G401 (cell line): Measurements from ENCODE around the gene ARHGAP27. TPM values are rescaled to one million over a fixed set of nuclear protein-coding genes. Genes with fewer than 3 reads are reported as not detected.

Experiments
- DNase-seq: peaks from one replicate; pipeline ENCODE4 v3.0.0-alpha.2; 2015; ENCODE audit warnings: low spot score
- in situ Hi-C: cut with HindIII; loops from 2 replicates; pipeline ENCODE4 v1.10.0; 2016; ENCODE audit warnings: low sequenced_read_pairs, mixed read lengths
- total RNA-seq: library from RNA; depleted of rRNA; stranded (reverse); fragments of >200 nt; shearing (Covaris generic); gene quantifications from 2 replicates; pipeline ENCODE4 v1.2.3, GENCODE V29; 2014

Gene ARHGAP27
- total RNA-seq, 1 experiment from 2014 or later = 24.9 TPM

DNA sequence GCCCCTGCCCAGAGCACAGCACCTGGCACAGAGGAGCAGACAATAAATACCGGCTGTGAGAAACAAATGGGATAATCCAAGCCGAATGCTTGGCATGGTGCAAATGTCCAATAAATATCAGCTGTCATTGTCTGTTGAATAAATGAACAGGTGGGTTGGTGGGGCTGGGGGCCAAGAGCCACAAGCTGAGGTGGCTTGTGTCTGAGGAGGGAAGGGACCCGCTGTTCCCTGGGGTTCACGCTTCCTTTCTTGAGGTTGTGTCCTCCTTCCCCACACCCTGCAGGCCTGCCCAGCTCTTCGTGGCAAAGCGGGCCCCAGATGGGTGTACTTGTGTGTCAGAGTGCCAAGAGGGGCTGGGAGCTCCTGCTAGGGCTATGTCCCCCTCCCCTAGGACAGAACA lies 38.6 kb downstream of the ARHGAP27 start:
- no peak for DNase-seq
- in situ Hi-C loops = no loop called here

DNA sequence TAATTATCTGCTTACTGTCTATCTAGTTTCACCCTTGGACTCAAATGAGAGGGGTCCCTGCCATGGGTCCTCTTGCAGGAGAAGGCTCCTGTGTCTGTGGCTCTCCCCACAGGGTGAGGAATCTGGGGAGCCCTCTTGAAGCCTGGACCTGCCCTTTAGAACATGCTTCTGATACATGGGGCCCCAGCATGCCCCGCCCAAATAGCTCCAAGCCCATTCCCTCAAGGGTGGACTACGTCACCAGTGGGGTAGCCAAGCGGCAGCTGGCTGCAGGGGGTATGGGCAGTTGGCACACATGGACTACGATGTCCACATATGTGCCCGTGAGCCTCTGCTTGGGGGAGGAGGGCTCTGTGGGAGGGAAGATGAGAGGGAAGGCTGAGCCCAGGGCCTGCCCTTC lies 39.3 kb downstream of the ARHGAP27 start:
- in situ Hi-C loops = no loop called here
- DNase-seq = no peak

DNA sequence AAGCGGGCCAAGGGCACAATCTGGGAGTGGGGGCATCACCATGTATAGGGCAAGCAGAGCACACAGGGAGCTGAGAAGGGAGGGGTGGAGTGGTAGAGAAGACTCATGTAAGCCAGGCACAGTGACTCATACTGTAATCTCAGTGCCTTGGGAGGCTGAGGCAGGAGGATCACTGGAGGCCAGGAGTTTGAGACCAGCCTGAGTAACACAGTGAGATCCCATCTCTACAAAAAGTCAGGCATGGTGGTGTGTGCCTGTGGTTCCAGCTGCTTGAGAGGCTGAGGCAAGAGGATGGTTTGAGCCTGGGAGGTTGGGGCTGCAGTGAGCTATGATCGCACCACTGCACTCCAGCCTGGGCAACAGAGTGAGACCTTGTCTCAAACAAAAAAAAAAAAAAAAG lies 40.8 kb downstream of the ARHGAP27 start:
- in situ Hi-C loops = no loop called here
- no peak for DNase-seq

DNA sequence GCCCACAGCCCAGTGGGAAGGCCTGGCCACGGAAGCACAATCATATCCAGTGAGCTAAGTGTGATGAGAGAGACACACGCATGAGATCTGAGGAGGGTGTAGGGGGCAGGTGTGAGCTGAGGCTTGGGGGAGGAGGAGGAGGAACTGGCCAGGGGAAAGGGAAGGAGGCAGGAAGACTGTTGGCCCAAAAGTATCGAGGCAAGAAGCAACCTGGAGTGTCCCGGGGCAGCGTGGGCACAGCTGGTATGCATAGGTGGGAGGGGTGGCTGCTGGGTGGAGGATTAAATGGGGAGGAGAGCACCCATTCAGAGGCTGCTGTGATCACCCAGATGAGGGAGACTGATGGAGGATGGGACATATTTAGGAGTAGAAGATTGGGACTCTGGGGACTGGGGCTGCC lies 41.4 kb downstream of the ARHGAP27 start:
- DNase-seq = no peak
- in situ Hi-C loops = no loop called here

DNA sequence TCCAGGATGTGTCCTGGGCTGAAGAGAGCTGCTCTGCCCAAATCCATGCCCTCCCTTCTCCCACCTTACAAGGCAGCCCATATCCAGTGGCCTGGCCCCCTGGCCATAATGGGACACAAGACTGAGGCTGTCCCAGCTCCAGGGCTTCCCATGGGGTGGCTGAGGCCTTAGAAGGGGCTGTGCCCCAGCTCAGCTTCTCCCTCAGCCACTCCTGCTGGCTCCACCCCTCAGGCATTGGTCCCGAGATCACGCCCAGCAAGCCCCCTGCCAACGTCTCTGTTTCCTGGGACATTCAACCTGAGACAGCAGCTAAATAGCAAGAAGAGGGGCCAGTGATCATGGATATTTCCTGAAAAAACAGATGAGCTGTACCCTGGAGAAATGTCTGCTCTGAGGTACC lies 43.3 kb downstream of the ARHGAP27 start:
- in situ Hi-C loops = no loop called here
- DNase-seq = no peak

DNA sequence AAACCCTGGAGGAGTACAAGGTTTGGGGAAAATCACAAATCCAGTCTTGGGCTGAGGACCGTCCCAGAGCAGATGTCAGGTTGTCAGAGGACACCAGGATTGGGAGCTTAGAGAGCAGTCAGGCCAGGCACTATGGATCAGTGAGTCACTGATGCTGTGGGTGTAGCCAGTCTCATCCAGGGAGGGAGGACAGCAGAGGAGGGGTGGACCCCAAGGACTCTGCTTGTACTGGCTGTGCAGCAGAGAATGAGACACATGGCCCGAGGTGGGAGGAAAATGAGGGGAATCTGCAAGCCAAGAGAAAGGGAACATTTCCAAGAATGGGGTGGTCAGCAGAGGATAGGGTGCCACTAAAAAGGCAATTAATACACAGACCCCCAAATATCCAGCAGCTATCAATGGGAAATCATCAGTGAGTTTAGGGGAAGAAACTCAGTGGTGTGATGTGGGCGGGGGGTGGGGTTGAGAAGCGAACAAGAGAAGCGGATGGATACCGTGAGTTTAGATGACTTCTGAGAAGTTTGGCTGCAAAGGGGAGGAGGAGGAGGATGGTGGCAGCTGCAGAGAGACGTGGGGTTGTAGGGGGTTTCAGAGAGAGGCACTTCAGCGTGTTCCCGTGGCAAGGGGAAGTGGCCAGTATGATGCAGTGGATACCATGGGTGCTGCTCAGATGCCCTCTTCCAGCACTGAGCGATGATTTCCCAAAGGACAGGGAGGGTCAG lies 43.9 kb downstream of the ARHGAP27 start:
- DNase-seq = no peak
- in situ Hi-C loops = no loop called here

DNA sequence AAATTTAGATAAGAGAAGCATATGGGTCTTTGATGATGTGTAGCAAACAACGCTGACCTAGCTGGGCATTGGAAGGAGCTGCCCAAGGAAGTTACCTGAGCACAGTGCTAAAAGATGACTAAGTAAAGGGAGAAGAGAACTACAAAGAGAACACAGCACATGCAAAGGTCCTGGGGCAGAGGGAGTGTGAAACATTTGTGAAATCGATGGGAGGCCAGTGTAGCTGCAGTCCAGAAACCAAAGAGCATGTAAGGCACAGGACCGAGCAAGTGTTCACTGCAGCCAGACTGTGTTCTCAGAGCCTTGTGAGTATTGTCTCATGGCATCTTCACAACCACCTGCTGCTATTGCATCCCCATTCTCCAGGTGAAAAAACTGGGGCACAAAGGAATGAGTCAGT lies 44.9 kb downstream of the ARHGAP27 start:
- in situ Hi-C loops = no loop called here

DNA sequence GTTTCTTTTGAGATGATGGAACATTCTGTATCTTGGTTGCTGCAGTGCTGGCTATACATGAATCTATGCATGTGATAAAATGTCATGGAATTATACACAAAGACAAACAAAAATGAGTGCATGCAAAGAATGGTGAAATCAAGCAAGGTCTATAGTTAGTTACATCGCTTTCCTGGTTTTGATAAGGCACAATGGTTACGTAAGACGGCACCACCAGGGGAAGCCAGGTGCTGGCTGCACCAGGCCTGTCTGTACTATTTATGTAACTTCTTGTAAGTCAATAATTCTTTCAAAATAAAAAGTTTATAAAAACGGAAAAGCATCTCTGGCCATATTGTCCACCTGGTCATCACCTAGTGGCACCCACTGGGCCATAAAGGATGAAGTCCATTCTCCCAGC lies 46.5 kb downstream of the ARHGAP27 start:
- in situ Hi-C loops = no loop called here
- DNase-seq = no peak

More for the DNA sequence above, 44.9 kb downstream of the ARHGAP27 start:
- no peak for DNase-seq

DNA sequence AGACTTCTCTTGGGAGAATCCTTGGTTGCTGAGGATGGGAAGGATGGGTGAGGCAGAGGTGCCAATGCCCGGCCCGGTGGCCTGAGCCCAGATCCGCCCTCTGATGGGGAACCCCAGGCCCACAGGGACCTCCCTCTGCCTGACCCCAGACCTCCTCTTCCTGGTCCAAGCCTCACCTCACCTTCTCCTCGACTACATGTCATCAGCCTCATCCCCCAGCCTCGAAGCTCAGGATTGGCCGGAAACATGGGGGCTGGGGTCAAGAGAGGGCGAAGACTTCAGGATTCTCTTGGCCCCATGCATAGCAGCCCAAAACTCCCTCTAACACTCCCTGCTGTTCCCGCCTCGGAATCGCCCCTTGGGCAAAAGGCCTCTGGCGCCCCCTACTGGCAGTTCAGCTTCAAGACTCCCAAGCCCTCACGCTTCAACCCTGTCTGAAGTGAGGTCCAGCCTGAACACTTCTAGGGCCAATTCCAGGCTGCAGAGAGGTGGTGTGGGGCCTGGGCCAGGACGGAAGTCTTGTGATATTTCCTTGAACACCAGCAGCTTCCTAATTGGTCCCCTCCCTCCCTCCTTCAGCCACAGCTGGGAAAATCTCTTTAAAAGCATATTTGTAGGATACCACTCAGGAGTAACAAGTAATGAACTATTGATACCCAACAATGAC lies 47.2 kb downstream of the ARHGAP27 start:
- peak; percentile 83 for DNase-seq
- in situ Hi-C loops = no loop called here

DNA sequence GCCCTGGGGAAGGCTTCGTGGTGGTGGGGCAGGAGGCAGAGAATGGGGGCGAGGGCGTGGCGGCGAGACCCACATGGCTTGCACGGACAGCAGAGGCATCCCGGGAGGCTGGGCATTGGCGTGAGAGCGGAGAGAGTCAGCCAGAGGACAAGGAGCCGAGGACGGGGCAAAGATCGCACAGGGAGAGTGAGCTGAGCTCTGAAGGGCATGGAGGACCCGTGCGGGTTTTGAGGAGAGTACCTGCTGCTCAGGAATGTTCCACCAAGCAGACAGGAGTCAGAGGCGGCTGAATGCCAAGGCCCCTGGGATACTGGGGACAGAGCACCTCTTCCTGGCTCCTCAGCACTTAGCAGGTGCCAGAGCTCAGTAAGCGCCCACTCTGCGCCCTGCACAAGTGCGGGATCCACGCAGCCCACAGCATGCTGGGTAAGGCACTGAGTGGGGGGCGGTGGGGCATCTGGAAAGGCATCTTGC lies 47.8 kb downstream of the ARHGAP27 start:
- in situ Hi-C loops = no loop called here
- DNase-seq = no peak

DNA sequence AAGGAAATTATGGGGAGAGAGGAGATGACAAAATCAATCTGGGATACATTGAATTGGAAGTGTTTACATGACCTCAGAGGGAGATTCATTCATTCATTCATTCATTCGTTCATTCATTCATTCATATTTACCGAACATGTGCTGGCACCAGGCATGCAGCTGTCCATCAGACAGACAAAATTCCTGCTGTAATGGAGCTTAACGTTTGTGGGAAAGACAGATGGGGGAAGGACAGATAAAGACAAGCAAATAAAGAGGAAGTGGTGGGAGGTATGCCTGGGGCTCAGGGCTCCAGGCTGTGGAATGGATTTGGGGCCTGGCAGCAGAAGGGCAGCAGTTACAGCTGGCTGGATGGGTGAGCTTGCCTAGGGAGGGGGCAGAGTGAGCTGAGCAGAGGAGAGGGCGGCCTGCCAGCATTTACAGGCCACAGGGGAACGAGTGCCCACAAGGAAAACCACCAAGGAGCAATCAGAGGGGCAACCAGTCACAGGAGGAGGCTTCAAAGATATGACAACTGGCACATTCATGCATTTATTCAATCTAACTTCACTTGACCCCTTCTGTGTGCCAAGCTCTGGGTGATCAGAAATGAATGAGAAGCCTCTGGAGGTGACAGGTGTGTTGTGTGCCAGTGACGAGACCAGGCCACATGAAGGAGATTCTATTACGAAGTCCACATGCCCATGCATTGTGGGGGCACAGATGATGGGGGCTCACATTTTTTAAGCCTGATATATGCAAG lies 48.5 kb downstream of the ARHGAP27 start:
- in situ Hi-C loops = no loop called here
- DNase-seq = no peak

DNA sequence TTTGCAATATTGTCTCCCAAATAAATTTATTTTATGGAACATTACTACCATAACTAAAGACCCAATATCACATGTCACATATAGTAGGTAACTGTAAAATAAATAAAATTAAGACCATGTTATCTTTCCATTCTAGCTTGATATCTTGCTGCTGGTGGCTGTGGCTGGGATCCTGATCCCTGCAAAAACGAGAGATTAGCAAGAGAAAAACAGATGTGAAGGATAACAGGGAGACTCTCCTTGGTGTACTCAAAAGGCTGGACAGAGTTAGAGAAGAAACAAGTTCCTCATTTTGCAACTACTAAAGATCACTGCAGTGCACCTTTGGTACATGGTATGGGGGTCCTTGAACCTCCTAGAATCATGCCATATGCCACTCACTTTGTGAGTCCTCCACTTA lies 49.7 kb downstream of the ARHGAP27 start:
- no peak for DNase-seq
- in situ Hi-C loops = no loop called here

DNA sequence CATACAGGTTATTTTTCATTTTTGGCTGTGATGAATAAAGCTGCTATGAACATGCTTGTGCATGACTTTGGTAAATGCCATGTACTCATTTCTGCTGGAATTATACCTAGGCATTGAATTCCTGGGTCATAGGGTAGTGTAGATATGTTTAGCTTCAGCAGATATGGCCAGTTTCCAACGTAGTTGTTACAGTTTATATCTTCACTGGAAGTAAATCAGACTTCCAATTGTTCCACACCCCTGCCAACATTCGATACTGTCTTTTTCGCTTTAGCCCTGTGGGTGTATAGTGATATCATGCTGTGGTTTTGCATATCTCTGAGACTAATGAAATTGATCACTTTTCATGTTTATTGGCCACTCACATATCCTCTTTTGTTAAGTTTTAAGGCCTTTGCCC lies 50.4 kb downstream of the ARHGAP27 start:
- in situ Hi-C loops = no loop called here
- no peak for DNase-seq

DNA sequence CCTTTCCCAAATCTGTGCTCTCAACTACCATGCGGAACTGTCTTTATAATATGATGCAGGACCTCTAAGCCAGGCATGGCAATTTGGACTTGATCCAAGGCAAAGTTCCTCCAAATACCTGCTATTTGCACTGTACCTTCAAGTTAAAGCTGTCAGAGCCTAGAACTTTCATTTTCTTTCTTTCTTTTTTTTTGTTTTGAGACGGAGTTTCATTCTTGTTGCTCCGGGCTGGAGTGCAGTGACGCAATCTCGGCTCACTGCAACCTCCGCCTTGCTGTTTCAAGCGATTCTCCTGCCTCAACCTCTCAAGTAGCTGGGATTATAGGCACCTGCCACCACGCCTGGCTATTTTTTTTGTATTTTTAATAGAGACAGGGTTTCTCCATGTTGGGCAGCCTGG lies 51.7 kb downstream of the ARHGAP27 start:
- in situ Hi-C loops = no loop called here
- DNase-seq = no peak

DNA sequence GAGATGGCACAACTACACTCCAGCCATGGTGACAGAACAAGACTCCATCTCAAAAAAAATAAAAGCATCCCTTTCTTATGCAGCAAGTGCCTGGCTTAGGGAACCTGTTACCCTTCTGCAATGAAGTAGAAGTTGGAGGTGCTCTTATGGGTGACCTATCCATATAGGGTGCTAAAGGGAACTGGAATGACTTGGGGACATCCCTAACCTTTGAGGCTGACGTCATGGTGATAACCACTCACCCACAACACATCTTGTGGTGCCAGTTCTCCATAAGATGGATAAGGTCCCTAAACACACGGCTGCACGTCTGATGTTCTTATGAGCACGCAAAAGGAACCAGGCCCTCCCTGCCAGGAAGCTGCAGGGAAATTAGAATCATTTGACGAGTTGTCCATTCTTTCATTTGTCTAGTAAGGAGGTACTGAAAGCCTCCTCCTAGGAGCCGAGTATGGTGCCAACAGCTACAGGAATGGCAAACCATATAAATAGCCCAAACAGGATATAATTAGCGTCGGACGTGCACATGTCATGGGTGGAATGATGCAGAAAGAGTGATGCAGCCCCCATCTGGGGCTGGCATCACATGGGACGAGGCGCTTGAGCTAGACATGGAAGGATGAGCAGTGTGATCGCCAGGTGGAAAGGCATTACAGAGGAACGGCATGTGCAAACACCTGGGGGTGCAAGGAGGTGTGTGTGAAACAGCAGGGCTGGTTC lies 52.5 kb downstream of the ARHGAP27 start:
- DNase-seq = no peak
- in situ Hi-C loops = no loop called here

DNA sequence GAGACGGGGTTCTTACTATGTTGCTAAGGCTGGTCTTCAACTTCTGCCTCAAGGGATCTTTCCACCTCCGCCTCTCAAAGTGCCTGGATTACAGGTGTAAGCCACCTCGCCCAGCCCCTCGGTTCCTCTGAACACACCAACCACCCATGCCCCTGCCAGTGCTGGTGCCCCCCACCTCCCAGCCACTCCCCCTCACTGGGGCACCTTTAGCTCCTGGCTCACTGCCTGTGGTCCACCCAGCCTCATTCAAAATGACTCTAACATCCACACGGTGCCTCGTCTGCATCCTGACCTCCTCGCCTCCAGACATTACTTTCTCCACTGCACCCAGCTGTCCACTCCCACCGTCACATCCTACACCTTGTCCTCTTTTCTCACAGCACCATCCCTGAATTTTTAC lies 55.3 kb downstream of the ARHGAP27 start:
- in situ Hi-C loops = no loop called here
- no peak for DNase-seq

DNA sequence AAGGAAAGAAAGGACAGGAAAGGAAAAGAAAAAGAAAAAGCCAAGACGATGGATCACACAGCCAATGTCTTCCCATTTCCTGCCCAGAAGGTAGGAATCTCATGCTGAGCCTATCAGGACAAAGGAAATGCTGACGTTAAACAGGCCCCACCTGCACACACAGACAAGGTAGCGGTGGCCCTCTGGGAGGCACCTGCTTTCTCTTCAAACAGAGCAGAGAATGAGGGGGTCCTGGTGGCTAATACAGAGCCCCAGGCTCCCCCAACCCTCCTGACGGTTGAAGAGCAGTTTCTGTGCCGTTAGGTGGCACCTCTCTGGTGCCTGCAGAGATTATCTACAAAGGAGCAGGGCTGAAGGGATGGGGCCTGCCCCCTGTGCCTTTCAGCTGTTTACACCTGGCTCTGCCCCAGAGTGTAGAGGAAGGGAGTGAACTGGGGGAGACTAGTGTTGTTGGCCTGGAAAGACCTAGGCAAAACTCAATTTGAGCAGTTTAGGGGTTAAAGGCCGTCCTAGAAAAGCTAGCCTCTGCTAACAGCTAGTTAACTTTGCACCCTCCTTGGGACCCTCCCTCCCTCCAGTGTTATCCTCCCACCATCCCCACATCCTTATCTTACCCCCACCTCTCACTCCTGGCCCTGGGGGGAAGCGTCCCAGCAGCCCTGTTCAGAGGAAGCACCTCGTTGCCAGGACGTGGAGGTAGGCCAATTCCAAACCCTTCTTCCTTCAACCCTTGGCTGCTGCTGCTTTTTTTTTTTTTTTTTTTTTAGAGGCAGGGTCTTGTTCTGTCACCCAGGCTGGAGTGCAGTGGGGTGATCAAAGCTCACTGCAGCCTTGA lies 56.3 kb downstream of the ARHGAP27 start:
- DNase-seq = no peak
- in situ Hi-C loops = no loop called here

DNA sequence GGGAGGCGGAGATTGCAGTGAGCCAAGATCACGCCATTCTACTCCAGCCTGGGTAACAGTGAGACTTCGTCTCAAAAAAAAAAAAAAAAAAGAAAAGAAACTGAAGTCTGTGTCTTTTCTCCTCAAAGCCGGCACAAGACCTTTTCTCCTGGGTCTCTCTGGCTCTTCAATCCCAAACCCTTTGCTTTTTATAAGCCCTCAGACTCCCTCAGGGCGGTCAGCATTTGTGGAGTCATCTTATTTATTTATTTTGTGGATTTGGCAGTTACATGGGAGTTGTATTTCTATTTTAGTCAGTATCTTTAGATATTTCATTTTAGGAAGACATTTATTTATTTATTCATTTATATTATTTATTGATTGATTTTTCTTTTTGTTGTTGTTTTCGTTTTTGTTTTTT lies 58.2 kb downstream of the ARHGAP27 start:
- DNase-seq = no peak
- in situ Hi-C loops = no loop called here

DNA sequence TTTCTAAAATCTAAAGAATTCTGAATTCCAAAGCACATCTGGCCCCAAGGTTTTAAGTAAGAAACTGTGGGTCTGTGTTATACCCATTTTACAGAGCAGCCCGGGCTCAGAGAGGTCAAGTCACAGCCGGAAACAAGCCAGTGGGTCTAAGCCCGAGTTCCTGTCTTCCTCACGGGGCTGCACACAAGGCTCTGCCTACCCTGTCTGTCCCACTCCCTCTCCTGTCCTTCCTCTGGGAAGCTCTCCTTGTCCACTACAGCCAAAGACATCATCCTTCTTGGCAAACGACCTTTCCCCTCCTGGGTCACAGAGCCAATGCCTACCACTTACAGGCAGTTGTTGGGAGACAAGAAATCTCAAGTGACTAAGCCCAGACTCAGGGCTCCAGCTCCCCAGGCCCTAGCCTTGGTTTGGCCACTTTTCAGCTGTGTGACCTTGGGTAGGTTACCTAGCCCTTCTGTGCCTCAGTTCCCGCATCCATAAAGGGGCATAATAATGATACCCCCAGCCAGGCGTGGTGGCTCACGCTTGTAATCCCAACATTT lies 60.3 kb downstream of the ARHGAP27 start:
- in situ Hi-C loops = no loop called here

More for the DNA sequence above, 60.3 kb downstream of the ARHGAP27 start:
- DNase-seq = no peak
